ENCODE results near the gene TTYH3. TPM values are rescaled to one million over a fixed set of nuclear protein-coding genes. Genes with fewer than 3 reads are reported as not detected.

Gene TTYH3
- total RNA-seq, 1 experiment from 2014 or later = 50.2 TPM

DNA sequence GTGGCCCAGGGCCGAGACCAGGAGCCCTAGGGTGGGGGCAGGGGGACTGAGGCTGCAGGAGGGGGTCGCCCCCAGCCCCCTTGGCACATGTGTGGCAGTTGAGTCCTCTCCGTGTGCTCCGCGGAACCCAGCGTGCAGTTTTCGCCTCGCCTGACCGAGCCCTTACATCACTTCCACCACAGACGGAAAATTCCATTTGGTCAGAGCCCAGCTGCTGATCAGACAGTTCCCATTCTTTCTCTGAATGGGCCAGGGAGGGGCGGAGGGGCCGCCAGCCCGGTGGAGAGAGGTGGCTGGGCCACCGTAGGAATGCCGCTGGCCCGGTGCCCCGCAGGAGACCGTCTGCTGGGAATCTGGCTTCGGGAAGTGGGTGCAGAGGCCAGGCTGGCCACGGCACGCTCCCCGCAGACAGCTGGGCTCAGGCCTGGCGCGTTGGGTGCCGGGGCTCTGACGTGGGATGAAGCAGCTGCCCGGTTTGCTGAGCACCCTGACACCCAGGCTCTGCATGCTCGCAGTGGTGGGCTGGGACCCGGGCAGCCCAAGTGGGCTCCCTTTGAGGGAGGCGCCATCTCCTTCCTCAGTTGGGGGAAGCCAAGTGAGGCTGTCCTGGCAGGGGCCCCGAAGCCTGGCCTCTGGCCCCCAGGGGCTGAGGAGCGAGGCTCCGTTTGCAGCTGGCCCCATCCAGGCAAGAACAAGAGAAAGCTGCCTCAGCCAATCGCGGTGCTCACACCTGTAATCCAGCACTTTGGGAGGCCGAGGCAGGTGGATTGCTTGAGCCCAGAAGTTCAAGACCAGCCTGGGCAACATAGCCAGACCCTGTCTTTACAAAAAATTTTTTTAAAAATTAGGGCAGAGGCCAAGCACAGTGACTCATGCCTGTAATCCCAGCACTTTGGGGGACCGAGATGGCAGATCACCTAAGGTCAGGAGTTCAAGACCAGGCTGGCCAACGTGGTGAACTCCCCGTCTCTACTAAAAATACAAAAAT is 9.9 kb downstream of the TTYH3 start:
- H3K4me3 ChIP-seq (ENCODE audit: insufficient read depth, low read depth, low read length) = no peak overlapping the region
- H3K36me3 ChIP-seq (replicated peaks; ENCODE audit: control insufficient read depth, insufficient read depth, low read length) = no peaks in the 10 kb centered on the region
- peak; percentile 94 for DNase-seq
- no peaks in the 10 kb centered on the region for H3K27me3 ChIP-seq (ENCODE audit: control insufficient read depth, insufficient read depth, low read length)

- no peak for DNase-seq
- Histone ChIP-seq H3K36me3 (replicated peaks; ENCODE audit: control insufficient read depth, insufficient read depth, low read length) (peaks cover 9% of the 10 kb centered on the region), H3K4me3 (ENCODE audit: insufficient read depth, low read depth, low read length) (no peak overlapping the region), H3K27me3 (ENCODE audit: control insufficient read depth, insufficient read depth, low read length) (no peaks in the 10 kb centered on the region)
Measured at GRCh38 chr7:2643386-2644219, 11.8 kb downstream of the TTYH3 start.

- no peak for DNase-seq
- Histone ChIP-seq H3K36me3 (replicated peaks; ENCODE audit: control insufficient read depth, insufficient read depth, low read length) (peaks cover 9% of the 10 kb centered on the region), H3K4me3 (ENCODE audit: insufficient read depth, low read depth, low read length) (no peak overlapping the region), H3K27me3 (ENCODE audit: control insufficient read depth, insufficient read depth, low read length) (no peaks in the 10 kb centered on the region)
Measured at GRCh38 chr7:2644220-2644561, 12.4 kb downstream of the TTYH3 start.

GRCh38 chr7:2644562-2645273 is 12.9 kb downstream of the TTYH3 start:
- DNase-seq = no peak
- peaks cover 11% of the 10 kb centered on the region for H3K36me3 ChIP-seq (replicated peaks; ENCODE audit: control insufficient read depth, insufficient read depth, low read length)
- no peak overlapping the region for H3K4me3 ChIP-seq (ENCODE audit: insufficient read depth, low read depth, low read length)

DNA sequence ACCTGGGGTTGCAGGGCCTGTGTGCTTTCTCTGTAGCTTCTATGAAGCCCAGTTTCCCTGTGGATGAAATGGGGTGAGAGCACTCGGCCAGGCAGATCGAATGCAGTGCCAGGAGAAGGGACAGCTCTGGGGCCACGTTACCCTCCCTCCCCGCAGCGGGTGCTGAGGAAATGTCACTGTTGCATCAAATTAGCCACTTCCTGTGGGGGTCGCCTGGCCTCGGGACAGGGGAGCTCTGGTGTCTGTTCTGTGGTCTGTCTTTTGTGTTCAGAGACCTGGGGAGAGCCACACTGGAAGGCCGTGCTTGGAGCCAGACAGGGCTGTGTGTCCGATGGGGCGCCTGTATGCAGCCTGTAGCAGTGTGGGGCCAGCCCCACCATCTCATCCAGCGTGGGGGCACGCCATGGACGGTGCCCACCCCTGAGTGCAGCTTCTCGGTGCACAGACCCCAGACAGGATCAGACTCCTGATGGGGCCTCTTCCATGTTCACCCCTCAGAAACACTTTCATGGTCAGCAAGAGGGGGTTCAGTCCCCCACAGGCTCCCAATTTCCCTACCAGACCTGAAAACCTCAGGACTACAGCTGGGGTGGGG is 13.6 kb downstream of the TTYH3 start:
- no peak for DNase-seq
- Histone ChIP-seq H3K27me3 (ENCODE audit: control insufficient read depth, insufficient read depth, low read length) (no peaks in the 10 kb centered on the region), H3K36me3 (replicated peaks; ENCODE audit: control insufficient read depth, insufficient read depth, low read length) (peaks cover 15% of the 10 kb centered on the region), H3K4me3 (ENCODE audit: insufficient read depth, low read depth, low read length) (no peak overlapping the region)

More at GRCh38 chr7:2644562-2645273, 12.9 kb downstream of the TTYH3 start:
- no peaks in the 10 kb centered on the region for H3K27me3 ChIP-seq (ENCODE audit: control insufficient read depth, insufficient read depth, low read length)

DNA sequence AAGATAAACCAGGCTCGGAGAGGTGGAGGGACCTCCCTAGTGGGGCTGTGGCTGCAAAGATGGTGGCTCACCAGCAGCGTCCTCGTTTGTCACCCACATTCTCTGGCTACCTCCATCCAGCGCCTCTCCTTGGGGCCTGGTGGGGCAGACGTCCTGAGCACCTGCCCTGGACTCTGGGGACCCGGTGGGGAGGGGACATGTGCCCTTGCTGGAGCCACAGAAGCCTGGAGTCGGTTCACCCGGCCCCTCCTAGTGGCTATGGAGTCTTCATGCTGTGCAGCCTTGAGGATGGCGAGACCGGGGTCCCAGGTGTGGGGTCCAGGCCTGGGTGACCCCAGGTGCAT is 14.5 kb downstream of the TTYH3 start:
- Histone ChIP-seq H3K36me3 (replicated peaks; ENCODE audit: control insufficient read depth, insufficient read depth, low read length) (peaks cover 17% of the 10 kb centered on the region), H3K27me3 (ENCODE audit: control insufficient read depth, insufficient read depth, low read length) (no peaks in the 10 kb centered on the region), H3K4me3 (ENCODE audit: insufficient read depth, low read depth, low read length) (no peak overlapping the region; the same call in 1 of the 2 replicates)
- no peak for DNase-seq

DNA sequence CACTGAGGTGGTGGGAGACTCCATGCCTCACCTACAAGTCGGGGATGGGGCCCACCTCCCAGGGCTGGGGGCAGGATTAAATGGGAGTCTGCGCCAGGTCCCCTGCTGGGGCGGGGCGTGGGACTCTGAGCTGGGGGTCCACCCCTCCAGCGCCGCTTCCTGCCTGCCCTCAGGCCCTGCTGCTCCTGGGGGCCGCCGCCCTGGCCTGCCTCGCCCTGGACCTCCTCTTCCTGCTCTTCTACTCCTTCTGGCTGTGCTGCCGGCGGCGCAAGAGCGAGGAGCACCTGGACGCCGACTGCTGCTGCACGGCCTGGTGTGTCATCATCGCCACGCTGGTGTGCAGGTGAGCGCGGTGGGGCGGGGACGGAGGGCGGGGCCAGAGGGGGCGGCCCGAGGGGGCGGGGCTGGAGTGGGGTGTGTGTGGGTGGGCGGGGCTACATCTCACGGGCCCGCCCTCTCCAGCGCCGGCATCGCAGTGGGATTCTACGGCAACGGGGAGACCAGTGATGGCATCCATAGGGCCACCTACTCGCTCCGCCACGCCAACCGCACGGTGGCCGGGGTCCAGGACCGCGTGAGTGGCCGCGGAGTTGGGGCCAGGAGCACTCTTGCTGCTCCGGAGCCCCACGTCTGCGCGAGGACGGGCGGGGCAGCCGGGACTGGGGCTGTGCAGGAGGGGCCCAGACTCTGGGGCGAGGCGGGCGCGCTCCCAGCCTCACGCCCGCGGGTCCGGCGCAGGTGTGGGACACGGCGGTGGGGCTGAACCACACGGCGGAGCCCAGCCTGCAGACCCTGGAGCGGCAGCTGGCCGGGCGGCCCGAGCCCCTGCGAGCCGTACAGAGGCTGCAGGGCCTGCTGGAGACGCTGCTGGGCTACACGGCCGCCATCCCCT is 15.1 kb downstream of the TTYH3 start:
- no peaks in the 10 kb centered on the region for H3K27me3 ChIP-seq (ENCODE audit: control insufficient read depth, insufficient read depth, low read length)
- DNase-seq = peak; percentile 99
- peak overlapping the region; percentile 21; the same call in 1 of the 2 replicates for H3K4me3 ChIP-seq (ENCODE audit: insufficient read depth, low read depth, low read length)
- H3K36me3 ChIP-seq (replicated peaks; ENCODE audit: control insufficient read depth, insufficient read depth, low read length) = peaks cover 20% of the 10 kb centered on the region

DNA sequence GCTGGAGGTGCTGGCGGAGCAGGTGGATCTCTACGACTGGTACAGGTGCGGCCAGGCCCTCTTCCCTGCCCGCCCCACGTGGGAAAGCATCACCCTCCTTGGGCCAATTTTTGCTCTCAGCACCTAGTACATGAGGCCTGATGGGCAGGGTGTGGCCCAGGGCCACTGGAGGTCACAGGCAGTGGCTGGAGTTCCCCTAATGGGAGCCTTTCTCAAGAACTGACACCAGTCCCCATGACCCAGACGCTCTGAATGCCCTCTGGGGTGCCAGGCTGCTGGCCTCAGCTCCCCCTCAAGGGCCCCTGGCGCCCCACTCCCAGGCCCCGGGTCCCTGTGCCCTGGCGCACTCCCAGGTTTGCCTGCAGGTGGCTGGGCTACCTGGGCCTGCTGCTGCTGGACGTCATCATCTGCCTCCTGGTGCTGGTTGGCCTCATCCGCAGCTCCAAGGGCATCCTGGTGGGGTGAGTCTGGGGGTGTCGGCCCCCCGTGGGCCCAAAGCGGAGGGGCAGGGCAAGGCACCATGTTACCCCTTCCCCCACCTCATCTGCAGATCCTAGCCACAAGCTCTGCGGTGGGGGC is 15.9 kb downstream of the TTYH3 start:
- H3K27me3 ChIP-seq (ENCODE audit: control insufficient read depth, insufficient read depth, low read length) = no peaks in the 10 kb centered on the region
- no peak overlapping the region for H3K4me3 ChIP-seq (ENCODE audit: insufficient read depth, low read depth, low read length)
- peaks cover 21% of the 10 kb centered on the region for H3K36me3 ChIP-seq (replicated peaks; ENCODE audit: control insufficient read depth, insufficient read depth, low read length)
- DNase-seq = no peak

GRCh38 chr7:2649139-2649838 is 17.5 kb downstream of the TTYH3 start:
- DNase-seq = no peak

GRCh38 chr7:2649991-2650390 is 18.2 kb downstream of the TTYH3 start:
- H3K27me3 ChIP-seq (ENCODE audit: control insufficient read depth, insufficient read depth, low read length) = no peaks in the 10 kb centered on the region
- no peak for DNase-seq
- peaks cover 22% of the 10 kb centered on the region for H3K36me3 ChIP-seq (replicated peaks; ENCODE audit: control insufficient read depth, insufficient read depth, low read length)
- H3K4me3 ChIP-seq (ENCODE audit: insufficient read depth, low read depth, low read length) = no peak overlapping the region

More at GRCh38 chr7:2649139-2649838, 17.5 kb downstream of the TTYH3 start:
- Histone ChIP-seq H3K36me3 (replicated peaks; ENCODE audit: control insufficient read depth, insufficient read depth, low read length) (peaks cover 21% of the 10 kb centered on the region), H3K4me3 (ENCODE audit: insufficient read depth, low read depth, low read length) (no peak overlapping the region), H3K27me3 (ENCODE audit: control insufficient read depth, insufficient read depth, low read length) (no peaks in the 10 kb centered on the region)

- H3K36me3 ChIP-seq (replicated peaks; ENCODE audit: control insufficient read depth, insufficient read depth, low read length) = peaks cover 24% of the 10 kb centered on the region
- no peak for DNase-seq
- no peaks in the 10 kb centered on the region for H3K27me3 ChIP-seq (ENCODE audit: control insufficient read depth, insufficient read depth, low read length)
- no peak overlapping the region for H3K4me3 ChIP-seq (ENCODE audit: insufficient read depth, low read depth, low read length)
Measured at GRCh38 chr7:2650451-2650850, 18.7 kb downstream of the TTYH3 start.

GRCh38 chr7:2651336-2651735 is 19.6 kb downstream of the TTYH3 start:
- Histone ChIP-seq H3K27me3 (ENCODE audit: control insufficient read depth, insufficient read depth, low read length) (no peaks in the 10 kb centered on the region), H3K36me3 (replicated peaks; ENCODE audit: control insufficient read depth, insufficient read depth, low read length) (peaks cover 30% of the 10 kb centered on the region), H3K4me3 (ENCODE audit: insufficient read depth, low read depth, low read length) (no peak overlapping the region)
- DNase-seq = peak; percentile 80

Measured in H7 (cell line).